Testis (tissue), 3 donors: ENCODE measurements around the gene TULP4. TPM values are rescaled to one million over a fixed set of nuclear protein-coding genes. Genes with fewer than 3 reads are reported as not detected.

Experiments
- DNase-seq: peaks from one replicate; pipeline ENCODE4 v3.0.0-alpha.2; 2019
- H3K27ac ChIP-seq, 2 donors: fragments of 200-600 bp; sonication (generic); one replicate each; pipeline ENCODE4 v1.5.1; 2019
- H3K27me3 ChIP-seq: fragments of 200-600 bp; sonication (generic); one replicate; pipeline ENCODE4 v1.5.1; 2019
- H3K36me3 ChIP-seq: fragments of 200-600 bp; sonication (generic); one replicate; pipeline ENCODE4 v1.5.1; 2017; ENCODE audit warnings: low read depth; ENCODE audit errors: missing control alignments
- H3K4me1 ChIP-seq: fragments of 200-600 bp; sonication (generic); one replicate; pipeline ENCODE4 v1.5.1; 2019
- H3K4me3 ChIP-seq, 2 donors: fragments of 200-600 bp; sonication (generic); one replicate each; pipeline ENCODE4 v1.5.1; 2017 to 2019
- H3K9me3 ChIP-seq: fragments of 200-600 bp; sonication (generic); one replicate; pipeline ENCODE4 v1.5.1; 2017
- CTCF ChIP-seq, 3 experiments: fragments of 450-650 bp in 2 of 3; fragments of 200-600 bp in 1 of 3; sonication (generic) in 1 of 3; IDR thresholded peaks; one replicate each; pipeline ENCODE4 v1.5.1; 2016 to 2019; ENCODE audit warnings: antibody characterized with exemption in 3 of 3, mild to moderate bottlenecking in 2 of 3, moderate library complexity in 1 of 3
- POLR2A ChIP-seq: fragments of 450-650 bp; IDR thresholded peaks from one replicate; pipeline ENCODE4 v1.6.1; 2017; ENCODE audit warnings: antibody characterized with exemption, mild to moderate bottlenecking, moderate library complexity
- WGBS, 2 donors: methylation state at CpG; one replicate each; pipeline ENCODE4 v1.1.5; 2018; 5-methylcytosine and 5-hydroxymethylcytosine counted together
- intact Hi-C: fragments of 100-400 bp; cut with DNase I; formaldehyde crosslinking; loops from one replicate; pipeline ENCODE4 v1.15.1; 2023; ENCODE audit warnings: low total_unique reads
- polyA plus RNA-seq: library from polyadenylated mRNA; stranded (reverse); fragments of 350-450 nt; fragmentation: Illumina TruSeq; extraction: RNeasy Lipid Tissue Mini Kit (QIAGEN cat#74804); gene quantifications from one replicate; pipeline ENCODE4 v1.2.3, GENCODE V29; 2014; ENCODE audit warnings: low read depth, low replicate concordance; ENCODE audit not compliant: insufficient read depth
- total RNA-seq, 2 donors: library from RNA; depleted of rRNA; stranded (reverse); fragments of >200 nt; gene quantifications; one replicate each; pipeline ENCODE4 v1.2.3, GENCODE V29; 2016

The TULP4 gene
- total and polyA plus RNA-seq, 3 donors from 2014 or later: 18.0 to 211 (median 116) TPM

GRCh38 chr6:158376631-158377081, 64.4 kb downstream of the TULP4 start:
- H3K9me3 ChIP-seq: no peaks in the 10 kb centered on the region
- H3K27ac ChIP-seq: no peak overlapping the region
- DNase-seq: no peak
- TF ChIP-seq POLR2A (no peak), CTCF (IDR thresholded peaks at IDR 0.05) (no peak)
- H3K36me3 ChIP-seq: no peaks in the 10 kb centered on the region
- WGBS, 2 donors: 88 to 89% methylated on average over 3 of the region's 3 CpGs
- H3K4me3 ChIP-seq: no peak overlapping the region
- H3K4me1 ChIP-seq: peaks cover 3% of the 10 kb centered on the region
- intact Hi-C loops: no loop called here
- no peaks in the 10 kb centered on the region for H3K27me3 ChIP-seq

GRCh38 chr6:158377860-158378259, 65.6 kb downstream of the TULP4 start:
- intact Hi-C loops: no loop called here
- DNase-seq: peak; percentile 31
- WGBS, 2 donors: 43 to 57% methylated on average over 4 of the region's 4 CpGs

GRCh38 chr6:158379336-158379735, 67.1 kb downstream of the TULP4 start:
- 77 to 78% methylated on average over 7 of the region's 7 CpGs for WGBS, 2 donors

More at GRCh38 chr6:158377860-158378259, 65.6 kb downstream of the TULP4 start:
- Histone ChIP-seq H3K9me3 (no peaks in the 10 kb centered on the region), H3K27ac (no peak overlapping the region), H3K27me3 (no peaks in the 10 kb centered on the region), H3K4me1 (peaks cover 3% of the 10 kb centered on the region), H3K36me3 (no peaks in the 10 kb centered on the region), H3K4me3 (no peak overlapping the region)
- TF ChIP-seq POLR2A (no peak), CTCF (IDR thresholded peaks at IDR 0.05) (no peak)

GRCh38 chr6:158381214-158381613, 68.9 kb downstream of the TULP4 start:
- TF ChIP-seq POLR2A (no peak), CTCF (IDR thresholded peaks at IDR 0.05) (no peak)
- no peak for DNase-seq
- Histone ChIP-seq H3K27me3 (no peaks in the 10 kb centered on the region), H3K36me3 (no peaks in the 10 kb centered on the region), H3K4me1 (peaks cover 3% of the 10 kb centered on the region), H3K4me3 (no peak overlapping the region), H3K9me3 (no peaks in the 10 kb centered on the region), H3K27ac (no peak overlapping the region)
- WGBS, 2 donors: 85 to 91% methylated on average over 2 of the region's 2 CpGs
- intact Hi-C loops: no loop called here

More at GRCh38 chr6:158379336-158379735, 67.1 kb downstream of the TULP4 start:
- H3K27ac ChIP-seq: no peak overlapping the region
- DNase-seq: no peak
- no peak for TF ChIP-seq CTCF (IDR thresholded peaks at IDR 0.05)
- TF ChIP-seq POLR2A: no peak
- no peaks in the 10 kb centered on the region for H3K9me3 ChIP-seq
- no peaks in the 10 kb centered on the region for H3K27me3 ChIP-seq
- H3K36me3 ChIP-seq: no peaks in the 10 kb centered on the region
- H3K4me1 ChIP-seq: peaks cover 3% of the 10 kb centered on the region
- no peak overlapping the region for H3K4me3 ChIP-seq
- intact Hi-C loops: no loop called here

GRCh38 chr6:158382491-158382890, 70.2 kb downstream of the TULP4 start:
- H3K27me3 ChIP-seq: no peaks in the 10 kb centered on the region

More at GRCh38 chr6:158382491-158382890, 70.2 kb downstream of the TULP4 start:
- TF ChIP-seq CTCF (IDR thresholded peaks at IDR 0.05) (no peak), POLR2A (no peak)
- Histone ChIP-seq H3K4me3 (no peak overlapping the region), H3K9me3 (no peaks in the 10 kb centered on the region), H3K4me1 (peaks cover 3% of the 10 kb centered on the region), H3K36me3 (no peaks in the 10 kb centered on the region), H3K27ac (no peak overlapping the region)
- WGBS, 2 donors: 92 to 100% methylated on average over 1 of the region's 1 CpG
- intact Hi-C loops: no loop called here
- no peak for DNase-seq
